HepG2 (cell line): ENCODE measurements around the gene DNLZ. TPM values are rescaled to one million over a fixed set of nuclear protein-coding genes. Genes with fewer than 3 reads are reported as not detected.

Experiments used
- CBX1 ChIP-seq: IDR thresholded peaks from one replicate; pipeline ENCODE4 v1.6.1; 2016; ENCODE audit warnings: antibody characterized with exemption, low read depth
- IKZF1 ChIP-seq: fragments of 450-650 bp; IDR thresholded peaks from 2 replicates; pipeline ENCODE4 v1.7.1; 2016
- PHF20 ChIP-seq: sonication (generic); formaldehyde crosslinking; IDR thresholded peaks from 2 replicates; pipeline ENCODE4 v1.5.0; 2020; ENCODE audit warnings: mild to moderate bottlenecking, missing genetic modification reagents
- PRPF4 ChIP-seq: fragments of 200-400 bp; formaldehyde crosslinking; IDR thresholded peaks from 2 replicates; pipeline ENCODE4 v1.6.1; 2016; ENCODE audit warnings: low read length, low read depth; ENCODE audit not compliant: poor library complexity, severe bottlenecking
- RARA ChIP-seq: IDR thresholded peaks from 2 replicates; pipeline ENCODE4 v1.6.1; 2016; ENCODE audit warnings: missing genetic modification reagents, missing compliant biosample characterization
- SMAD9 ChIP-seq: sonication (generic); formaldehyde crosslinking; IDR thresholded peaks from 2 replicates; pipeline ENCODE4 v1.5.1; 2020; ENCODE audit warnings: mild to moderate bottlenecking, missing genetic modification reagents
- SOX13 ChIP-seq, 3 experiments: fragments of 450-650 bp in 1 of 3; sonication (generic) in 1 of 3; formaldehyde crosslinking in 1 of 3; IDR thresholded peaks in 2 of 3; conservative IDR thresholded peaks in 1 of 3; 2 replicates each; pipeline versions ENCODE4 v1.5.0 to v1.6.1; 2016 to 2020; ENCODE audit warnings: antibody characterized with exemption in 1 of 3, mild to moderate bottlenecking in 1 of 3, missing compliant biosample characterization in 1 of 3, missing genetic modification reagents in 1 of 3, moderate library complexity in 1 of 3
- SPEN ChIP-seq: sonication (generic); formaldehyde crosslinking; IDR thresholded peaks from 2 replicates; pipeline ENCODE4 v1.5.1; 2020; ENCODE audit warnings: low read depth, mild to moderate bottlenecking, missing genetic modification reagents
- TGIF2 ChIP-seq: IDR thresholded peaks from 2 replicates; pipeline ENCODE4 v1.6.1; 2016; ENCODE audit warnings: control low read depth, missing compliant biosample characterization
- ZBTB7A ChIP-seq: sonication (generic); formaldehyde crosslinking; IDR thresholded peaks from 2 replicates; pipeline ENCODE4 v1.8.0; 2022; ENCODE audit warnings: mild to moderate bottlenecking, missing genetic modification reagents
- ZMAT3 ChIP-seq: sonication (generic); formaldehyde crosslinking; conservative IDR thresholded peaks from 2 replicates; pipeline ENCODE4 v1.7.0; 2021; ENCODE audit warnings: missing genetic modification reagents
- ZNF382 ChIP-seq: sonication (generic); formaldehyde crosslinking; IDR thresholded peaks from 2 replicates; pipeline ENCODE4 v1.5.0; 2020; ENCODE audit warnings: missing genetic modification reagents, mild to moderate bottlenecking, borderline replicate concordance
- ZNF460 ChIP-seq: sonication (generic); formaldehyde crosslinking; IDR thresholded peaks from 2 replicates; pipeline ENCODE4 v1.5.1; 2020; ENCODE audit warnings: missing genetic modification reagents, mild to moderate bottlenecking, borderline replicate concordance
- ZSCAN31 ChIP-seq: sonication (generic); formaldehyde crosslinking; IDR thresholded peaks from 2 replicates; pipeline ENCODE4 v1.5.0; 2020; ENCODE audit warnings: low read depth, mild to moderate bottlenecking, missing genetic modification reagents
- polyA plus RNA-seq, 8 experiments: library from polyadenylated mRNA; depleted of rRNA in 3 of 8; stranded (reverse) in 7 of 8; unstranded in 1 of 8; fragments of >200 nt; fragmentation: Illumina TruSeq in 4 of 8; extraction: Trizol in 4 of 8; gene quantifications; 2 replicates each; pipeline versions ENCODE4 v1.2.1 to v1.2.3, GENCODE V29; 2011 to 2016; ENCODE audit warnings: low read depth in 4 of 8, missing spikeins in 1 of 8, mixed read lengths in 1 of 8; ENCODE audit not compliant: insufficient read depth in 1 of 8
- total RNA-seq, 5 experiments: library from RNA; depleted of rRNA; stranded (reverse); fragments of >200 nt; fragmentation: Illumina TruSeq; extraction: Trizol; gene quantifications; 2 replicates each; pipeline ENCODE4 v1.2.3, GENCODE V29; 2016; ENCODE audit warnings: low read depth in 1 of 5
- TF ChIP-seq, protein P1 (sequence below): sonication (generic); formaldehyde crosslinking; conservative IDR thresholded peaks from 2 replicates; pipeline ENCODE4 v1.4.0; 2020; ENCODE audit warnings: mild to moderate bottlenecking, missing genetic modification reagents, moderate library complexity
- TF ChIP-seq, protein P2 (sequence below): sonication (generic); formaldehyde crosslinking; IDR thresholded peaks from 2 replicates; pipeline ENCODE4 v1.4.0; 2020; ENCODE audit warnings: missing genetic modification reagents
- TF ChIP-seq, protein P3 (sequence below): IDR thresholded peaks from 2 replicates; pipeline ENCODE4 v1.6.1; 2016; ENCODE audit warnings: low read depth, borderline replicate concordance
- TF ChIP-seq, protein P4 (sequence below): sonication (generic); formaldehyde crosslinking; IDR thresholded peaks from 2 replicates; pipeline ENCODE4 v1.4.0; 2020; ENCODE audit warnings: missing genetic modification reagents

DNLZ gene
- total and polyA plus RNA-seq, 2 of the 13 experiments (the other 11 are each of a cell fraction or from before 2014, with no cell fraction given), result 3.4 to 8.0 TPM

DNA sequence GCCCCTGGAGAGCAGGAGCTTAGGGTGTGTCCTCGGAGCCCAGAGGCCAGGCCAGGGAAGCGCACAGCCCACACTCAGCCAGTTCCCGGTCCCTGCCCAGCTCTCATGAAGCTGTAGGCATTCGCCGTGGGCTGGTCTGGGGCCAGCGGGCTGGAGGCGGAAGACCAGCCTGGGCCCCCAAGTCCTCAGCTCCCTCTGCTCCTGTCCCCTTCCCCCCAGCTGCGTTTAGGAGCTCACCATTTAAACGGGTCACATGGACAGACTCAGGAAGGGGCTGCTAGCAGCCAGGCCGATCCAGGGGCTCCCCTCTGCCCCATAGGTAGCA is 17.4 kb downstream of the DNLZ start (continued):
- TF ChIP-seq ZNF382 (CRISPR knock-in tag) (no peak), PRPF4 (no peak), PHF20 (CRISPR knock-in tag) (no peak), ZBTB7A (CRISPR knock-in tag) (no peak), TGIF2 (no peak), RARA (0 out of 2 replicates have a peak, but pooled peaks have one; percentile 1), SPEN (CRISPR knock-in tag) (0 out of 2 replicates have a peak, but pooled peaks have one; percentile 11), ZMAT3 (CRISPR knock-in tag) (0 out of 2 replicates have a peak, but pooled peaks have one; percentile 3), ZSCAN31 (CRISPR knock-in tag) (no peak), ZNF460 (no peak), SOX13 (IDR thresholded peaks at IDR 0.05) (no peak), SOX13 (CRISPR knock-in tag; conservative IDR thresholded peaks at IDR 0.05 in 1 of 2, IDR thresholded peaks at IDR 0.05 in 1 of 2) (0 out of 4 replicates have a peak, but pooled peaks of 1 of the 2 experiments have one; percentile 1), CBX1 (peak; percentile 4), IKZF1 (no peak), SMAD9 (CRISPR knock-in tag) (no peak)
- TF ChIP-seq, protein P1, sequence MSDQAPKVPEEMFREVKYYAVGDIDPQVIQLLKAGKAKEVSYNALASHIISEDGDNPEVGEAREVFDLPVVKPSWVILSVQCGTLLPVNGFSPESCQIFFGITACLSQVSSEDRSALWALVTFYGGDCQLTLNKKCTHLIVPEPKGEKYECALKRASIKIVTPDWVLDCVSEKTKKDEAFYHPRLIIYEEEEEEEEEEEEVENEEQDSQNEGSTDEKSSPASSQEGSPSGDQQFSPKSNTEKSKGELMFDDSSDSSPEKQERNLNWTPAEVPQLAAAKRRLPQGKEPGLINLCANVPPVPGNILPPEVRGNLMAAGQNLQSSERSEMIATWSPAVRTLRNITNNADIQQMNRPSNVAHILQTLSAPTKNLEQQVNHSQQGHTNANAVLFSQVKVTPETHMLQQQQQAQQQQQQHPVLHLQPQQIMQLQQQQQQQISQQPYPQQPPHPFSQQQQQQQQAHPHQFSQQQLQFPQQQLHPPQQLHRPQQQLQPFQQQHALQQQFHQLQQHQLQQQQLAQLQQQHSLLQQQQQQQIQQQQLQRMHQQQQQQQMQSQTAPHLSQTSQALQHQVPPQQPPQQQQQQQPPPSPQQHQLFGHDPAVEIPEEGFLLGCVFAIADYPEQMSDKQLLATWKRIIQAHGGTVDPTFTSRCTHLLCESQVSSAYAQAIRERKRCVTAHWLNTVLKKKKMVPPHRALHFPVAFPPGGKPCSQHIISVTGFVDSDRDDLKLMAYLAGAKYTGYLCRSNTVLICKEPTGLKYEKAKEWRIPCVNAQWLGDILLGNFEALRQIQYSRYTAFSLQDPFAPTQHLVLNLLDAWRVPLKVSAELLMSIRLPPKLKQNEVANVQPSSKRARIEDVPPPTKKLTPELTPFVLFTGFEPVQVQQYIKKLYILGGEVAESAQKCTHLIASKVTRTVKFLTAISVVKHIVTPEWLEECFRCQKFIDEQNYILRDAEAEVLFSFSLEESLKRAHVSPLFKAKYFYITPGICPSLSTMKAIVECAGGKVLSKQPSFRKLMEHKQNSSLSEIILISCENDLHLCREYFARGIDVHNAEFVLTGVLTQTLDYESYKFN (CRISPR knock-in tag), result 0 out of 2 replicates have a peak, but pooled peaks have one; percentile 5
- TF ChIP-seq, protein P2, sequence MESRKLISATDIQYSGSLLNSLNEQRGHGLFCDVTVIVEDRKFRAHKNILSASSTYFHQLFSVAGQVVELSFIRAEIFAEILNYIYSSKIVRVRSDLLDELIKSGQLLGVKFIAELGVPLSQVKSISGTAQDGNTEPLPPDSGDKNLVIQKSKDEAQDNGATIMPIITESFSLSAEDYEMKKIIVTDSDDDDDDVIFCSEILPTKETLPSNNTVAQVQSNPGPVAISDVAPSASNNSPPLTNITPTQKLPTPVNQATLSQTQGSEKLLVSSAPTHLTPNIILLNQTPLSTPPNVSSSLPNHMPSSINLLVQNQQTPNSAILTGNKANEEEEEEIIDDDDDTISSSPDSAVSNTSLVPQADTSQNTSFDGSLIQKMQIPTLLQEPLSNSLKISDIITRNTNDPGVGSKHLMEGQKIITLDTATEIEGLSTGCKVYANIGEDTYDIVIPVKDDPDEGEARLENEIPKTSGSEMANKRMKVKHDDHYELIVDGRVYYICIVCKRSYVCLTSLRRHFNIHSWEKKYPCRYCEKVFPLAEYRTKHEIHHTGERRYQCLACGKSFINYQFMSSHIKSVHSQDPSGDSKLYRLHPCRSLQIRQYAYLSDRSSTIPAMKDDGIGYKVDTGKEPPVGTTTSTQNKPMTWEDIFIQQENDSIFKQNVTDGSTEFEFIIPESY (CRISPR knock-in tag), result 0 out of 2 replicates have a peak, but pooled peaks have one; percentile 1
- TF ChIP-seq, protein P3, sequence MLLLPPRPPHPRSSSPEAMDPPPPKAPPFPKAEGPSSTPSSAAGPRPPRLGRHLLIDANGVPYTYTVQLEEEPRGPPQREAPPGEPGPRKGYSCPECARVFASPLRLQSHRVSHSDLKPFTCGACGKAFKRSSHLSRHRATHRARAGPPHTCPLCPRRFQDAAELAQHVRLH (CRISPR knock-in tag), result no peak
- TF ChIP-seq, protein P4, sequence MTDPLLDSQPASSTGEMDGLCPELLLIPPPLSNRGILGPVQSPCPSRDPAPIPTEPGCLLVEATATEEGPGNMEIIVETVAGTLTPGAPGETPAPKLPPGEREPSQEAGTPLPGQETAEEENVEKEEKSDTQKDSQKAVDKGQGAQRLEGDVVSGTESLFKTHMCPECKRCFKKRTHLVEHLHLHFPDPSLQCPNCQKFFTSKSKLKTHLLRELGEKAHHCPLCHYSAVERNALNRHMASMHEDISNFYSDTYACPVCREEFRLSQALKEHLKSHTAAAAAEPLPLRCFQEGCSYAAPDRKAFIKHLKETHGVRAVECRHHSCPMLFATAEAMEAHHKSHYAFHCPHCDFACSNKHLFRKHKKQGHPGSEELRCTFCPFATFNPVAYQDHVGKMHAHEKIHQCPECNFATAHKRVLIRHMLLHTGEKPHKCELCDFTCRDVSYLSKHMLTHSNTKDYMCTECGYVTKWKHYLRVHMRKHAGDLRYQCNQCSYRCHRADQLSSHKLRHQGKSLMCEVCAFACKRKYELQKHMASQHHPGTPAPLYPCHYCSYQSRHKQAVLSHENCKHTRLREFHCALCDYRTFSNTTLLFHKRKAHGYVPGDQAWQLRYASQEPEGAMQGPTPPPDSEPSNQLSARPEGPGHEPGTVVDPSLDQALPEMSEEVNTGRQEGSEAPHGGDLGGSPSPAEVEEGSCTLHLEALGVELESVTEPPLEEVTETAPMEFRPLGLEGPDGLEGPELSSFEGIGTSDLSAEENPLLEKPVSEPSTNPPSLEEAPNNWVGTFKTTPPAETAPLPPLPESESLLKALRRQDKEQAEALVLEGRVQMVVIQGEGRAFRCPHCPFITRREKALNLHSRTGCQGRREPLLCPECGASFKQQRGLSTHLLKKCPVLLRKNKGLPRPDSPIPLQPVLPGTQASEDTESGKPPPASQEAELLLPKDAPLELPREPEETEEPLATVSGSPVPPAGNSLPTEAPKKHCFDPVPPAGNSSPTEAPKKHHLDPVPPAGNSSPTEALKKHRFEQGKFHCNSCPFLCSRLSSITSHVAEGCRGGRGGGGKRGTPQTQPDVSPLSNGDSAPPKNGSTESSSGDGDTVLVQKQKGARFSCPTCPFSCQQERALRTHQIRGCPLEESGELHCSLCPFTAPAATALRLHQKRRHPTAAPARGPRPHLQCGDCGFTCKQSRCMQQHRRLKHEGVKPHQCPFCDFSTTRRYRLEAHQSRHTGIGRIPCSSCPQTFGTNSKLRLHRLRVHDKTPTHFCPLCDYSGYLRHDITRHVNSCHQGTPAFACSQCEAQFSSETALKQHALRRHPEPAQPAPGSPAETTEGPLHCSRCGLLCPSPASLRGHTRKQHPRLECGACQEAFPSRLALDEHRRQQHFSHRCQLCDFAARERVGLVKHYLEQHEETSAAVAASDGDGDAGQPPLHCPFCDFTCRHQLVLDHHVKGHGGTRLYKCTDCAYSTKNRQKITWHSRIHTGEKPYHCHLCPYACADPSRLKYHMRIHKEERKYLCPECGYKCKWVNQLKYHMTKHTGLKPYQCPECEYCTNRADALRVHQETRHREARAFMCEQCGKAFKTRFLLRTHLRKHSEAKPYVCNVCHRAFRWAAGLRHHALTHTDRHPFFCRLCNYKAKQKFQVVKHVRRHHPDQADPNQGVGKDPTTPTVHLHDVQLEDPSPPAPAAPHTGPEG, result no peak
